HK-2 (cell line): ENCODE measurements around the gene HS3ST4.

Experiments
- DNase-seq: peaks from one replicate; pipeline ENCODE4 v3.0.0-alpha.2; 2018; ENCODE audit not compliant: unreplicated experiment

Gene HS3ST4

DNA sequence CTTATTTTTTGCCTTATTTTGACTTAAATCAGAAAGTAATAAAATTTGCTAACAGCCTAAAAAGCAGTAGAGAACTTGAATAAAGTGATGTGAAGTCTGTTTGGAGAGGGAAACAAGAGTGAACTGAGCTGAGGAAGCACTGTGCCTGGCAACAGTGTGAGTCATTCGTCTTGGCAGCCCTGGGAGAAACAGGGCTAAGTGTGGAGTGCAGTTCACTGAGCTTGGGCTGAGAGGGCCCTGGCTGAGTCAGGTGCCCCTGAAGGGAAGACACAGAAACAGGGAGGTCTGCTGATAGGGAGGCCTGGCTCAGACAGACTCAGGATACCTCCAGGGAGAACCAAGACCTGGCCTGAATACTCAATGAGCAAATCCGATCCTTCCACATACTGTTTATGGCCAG, 132.1 kb downstream of the HS3ST4 start:
- DNase-seq: no peak

DNA sequence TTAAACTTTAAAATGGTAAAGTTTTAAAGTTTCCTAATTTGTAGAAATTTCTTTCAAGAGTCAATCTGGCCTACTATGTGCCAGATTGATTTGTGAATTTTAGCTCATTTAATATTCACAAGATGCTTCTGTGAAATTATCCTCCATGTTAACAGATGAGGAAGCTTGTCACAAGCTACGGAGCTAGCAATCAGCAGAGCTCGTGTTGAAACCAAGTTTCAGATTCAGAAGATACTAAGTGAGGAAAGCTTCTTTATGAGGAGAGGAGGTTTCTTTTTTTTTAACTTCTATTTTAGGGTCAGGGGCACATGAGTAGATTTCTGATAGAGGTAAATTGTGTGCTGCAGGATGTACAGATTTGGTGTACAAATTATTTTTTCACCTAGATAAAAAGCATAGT, 135.9 kb downstream of the HS3ST4 start:
- no peak for DNase-seq

DNA sequence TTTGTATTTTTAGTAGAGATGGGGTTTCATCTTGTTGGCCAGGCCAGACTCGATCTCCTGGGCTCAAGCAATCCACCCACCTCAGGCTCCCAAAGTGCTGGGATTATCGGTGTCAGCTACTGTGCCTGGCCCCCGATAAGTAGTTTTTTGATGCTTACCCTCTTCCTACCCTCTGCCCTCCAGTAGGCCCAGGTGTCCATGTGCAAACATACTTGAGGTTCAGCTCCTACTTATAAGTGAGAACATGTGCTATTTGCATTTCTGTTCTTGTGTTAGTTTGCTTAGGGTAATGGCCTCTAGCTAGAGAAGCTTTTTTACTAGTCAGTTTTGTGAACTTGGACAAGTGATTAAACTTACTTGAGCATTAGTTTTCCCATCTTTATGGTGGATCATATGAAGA, 136.8 kb downstream of the HS3ST4 start:
- no peak for DNase-seq

DNA sequence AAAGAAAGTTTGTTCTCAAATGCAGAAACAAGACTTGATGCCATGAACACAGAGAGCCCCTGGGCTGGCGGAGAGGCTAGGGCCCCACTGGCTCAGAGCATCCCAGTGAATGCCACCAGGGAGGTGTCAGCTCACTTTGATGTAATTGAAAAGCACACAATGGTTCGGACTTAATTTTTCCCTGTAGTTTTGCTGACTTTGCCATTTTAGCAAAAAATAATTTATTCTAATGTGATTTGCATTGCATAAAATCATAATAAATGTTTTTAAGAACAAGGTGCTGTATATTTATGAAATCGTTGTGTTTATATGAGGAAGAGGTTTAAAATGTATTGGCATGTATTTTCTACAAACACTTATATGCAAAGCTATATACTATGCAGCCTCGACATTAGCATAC, 140.5 kb downstream of the HS3ST4 start:
- DNase-seq: no peak

DNA sequence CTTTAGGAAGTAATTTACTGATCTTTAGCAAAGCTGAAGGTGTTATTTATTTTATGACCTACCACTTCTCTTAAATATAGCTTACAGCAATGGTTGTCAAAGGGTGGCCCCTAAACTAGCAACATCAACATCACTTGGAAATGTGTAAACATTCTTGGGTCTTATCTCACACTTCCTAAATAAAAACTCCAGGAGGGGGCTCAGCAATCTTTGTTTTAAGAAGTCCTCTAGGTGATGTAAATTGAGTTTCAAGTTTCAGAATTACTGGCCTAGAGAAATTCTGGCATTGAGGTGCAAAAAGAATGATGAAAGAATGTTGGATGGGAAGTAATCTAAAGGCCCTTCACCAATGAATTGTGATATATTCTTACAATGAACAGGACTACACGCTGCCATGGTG, 142.3 kb downstream of the HS3ST4 start:
- no peak for DNase-seq

DNA sequence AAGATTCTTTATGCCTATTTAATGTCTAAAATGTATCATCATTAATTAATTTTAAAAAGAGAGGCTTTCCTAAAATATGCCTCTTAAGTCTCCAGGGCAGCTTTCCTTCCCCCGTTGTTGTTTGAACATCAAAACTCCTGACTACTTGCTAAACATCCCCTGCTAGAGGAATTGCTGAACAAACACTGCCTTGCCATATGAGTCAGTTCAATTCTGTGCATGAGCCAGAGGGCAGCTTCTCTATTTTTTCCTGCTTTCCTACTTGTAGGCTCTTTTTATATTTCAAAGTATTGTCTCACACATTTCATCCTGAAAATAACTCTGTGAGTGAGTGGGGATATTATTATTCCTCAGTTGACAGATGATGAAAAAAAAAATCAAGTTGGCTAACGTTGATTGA, 143.4 kb downstream of the HS3ST4 start:
- DNase-seq: no peak

DNA sequence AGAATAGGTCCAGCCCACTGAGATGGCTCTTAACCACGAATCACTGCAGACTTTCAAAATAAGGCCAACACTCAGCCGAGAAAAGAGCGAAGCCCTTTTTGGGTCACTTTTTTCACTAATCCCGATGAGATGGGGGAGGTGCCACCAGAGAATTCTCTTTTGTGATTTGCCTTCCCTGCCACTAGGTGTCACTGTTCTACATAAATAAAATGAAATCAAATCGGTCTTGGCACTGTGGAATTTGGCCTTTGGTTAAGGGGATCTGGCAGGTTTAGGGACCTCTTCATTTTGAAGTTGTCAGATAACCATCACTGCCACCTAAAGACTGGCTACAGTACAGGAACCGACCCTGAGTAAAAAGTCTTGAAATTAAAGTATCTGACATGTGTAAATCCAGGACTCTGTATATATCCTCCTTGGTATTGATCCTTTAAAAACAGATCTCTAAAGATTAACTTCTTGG, 147.0 kb downstream of the HS3ST4 start:
- DNase-seq: peak; percentile 8

DNA sequence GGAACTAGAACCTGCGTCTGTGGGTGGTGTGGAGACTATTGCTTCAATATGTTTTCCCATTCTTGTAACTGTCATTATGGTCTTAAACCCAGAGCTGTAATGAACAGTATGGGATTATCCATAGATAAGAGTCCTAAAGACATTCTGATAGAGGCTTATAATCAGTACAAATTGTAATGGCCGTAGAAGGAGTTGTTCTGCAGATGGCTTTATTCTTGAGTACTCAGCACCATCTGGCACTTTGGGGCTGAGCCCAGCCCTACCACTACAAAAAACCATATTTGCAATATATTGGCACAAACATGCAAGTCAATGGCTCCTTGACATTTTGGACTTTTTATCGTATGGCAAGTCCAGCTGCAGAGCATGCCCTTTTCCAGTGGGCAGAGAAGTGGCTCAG, 150.0 kb downstream of the HS3ST4 start:
- DNase-seq: no peak

DNA sequence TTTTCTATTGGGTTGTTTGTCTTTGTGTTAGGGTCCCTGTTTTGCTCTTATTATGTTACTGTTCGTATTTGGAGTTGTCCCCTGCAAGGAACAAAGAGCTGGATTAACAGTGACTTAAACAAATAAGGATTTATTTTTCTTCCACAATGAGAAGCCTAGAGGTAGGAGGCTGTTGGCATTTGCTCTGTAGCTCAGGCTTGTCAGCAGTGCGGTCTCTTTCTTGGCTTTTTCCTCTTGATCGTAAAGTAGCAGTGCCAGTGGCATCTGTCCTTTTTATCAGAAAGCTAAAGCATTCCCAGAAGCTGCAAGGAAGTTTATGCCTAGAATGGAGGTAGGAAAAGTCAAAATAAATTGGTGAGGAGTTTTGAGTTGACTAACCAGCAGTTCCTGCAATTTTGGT, 154.1 kb downstream of the HS3ST4 start:
- DNase-seq: no peak

DNA sequence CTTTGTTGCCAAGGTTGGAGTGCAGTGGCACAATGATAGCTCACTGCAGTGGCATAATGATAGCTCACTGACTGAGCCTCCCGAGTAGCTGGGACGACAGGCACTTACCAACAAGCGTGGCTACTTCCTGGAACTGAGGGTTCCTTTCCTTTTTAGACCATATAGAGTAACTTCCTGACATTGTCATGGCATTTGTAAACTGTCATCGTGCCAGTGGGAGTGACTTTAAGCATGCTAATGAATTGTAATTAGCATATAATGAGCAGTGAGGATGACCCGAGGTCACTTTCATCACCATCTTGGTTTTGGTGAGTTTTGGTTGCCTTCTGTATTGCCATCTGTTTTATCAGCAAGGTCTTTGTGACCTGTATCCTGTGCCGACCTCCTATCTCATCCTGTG, 162.4 kb downstream of the HS3ST4 start:
- no peak for DNase-seq

DNA sequence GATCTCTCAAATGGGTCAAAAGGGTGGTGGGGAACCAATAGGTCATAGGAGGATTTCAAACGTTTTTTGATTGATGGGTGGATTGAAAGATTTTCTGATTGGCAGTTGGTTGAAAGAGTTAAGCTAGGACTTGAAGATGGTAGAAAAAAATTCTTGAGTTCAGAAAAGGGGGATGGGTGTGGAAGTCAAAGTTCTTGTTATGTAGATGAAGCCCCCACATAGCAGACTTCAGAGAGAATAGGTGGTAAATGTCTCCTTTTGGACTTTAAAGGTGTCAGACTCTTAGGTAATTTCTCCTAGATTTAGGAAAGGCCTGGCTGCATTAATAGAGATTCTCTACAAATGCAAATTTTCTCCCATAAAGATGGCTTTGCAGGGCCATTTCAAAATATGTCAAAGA, 163.3 kb downstream of the HS3ST4 start:
- no peak for DNase-seq

DNA sequence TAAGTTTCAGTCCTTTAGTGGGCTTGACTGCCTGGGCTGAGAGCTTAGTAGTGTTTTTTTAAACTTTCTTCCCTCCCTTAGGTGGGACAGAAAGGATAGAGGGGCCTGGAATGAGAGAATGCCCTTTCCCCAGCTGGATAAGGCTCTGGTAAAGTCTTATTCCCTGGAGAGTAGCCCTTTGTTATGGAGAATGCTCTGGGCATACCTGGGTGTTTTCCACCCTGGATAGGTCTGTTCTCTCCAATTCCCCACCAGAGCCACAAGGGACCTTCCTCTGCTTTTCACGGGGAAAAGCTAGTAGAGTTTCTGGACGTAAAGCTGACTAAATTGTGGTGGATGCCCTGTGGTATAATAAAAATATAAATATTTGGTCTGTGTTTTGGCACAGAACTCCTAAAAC, 164.1 kb downstream of the HS3ST4 start:
- no peak for DNase-seq

DNA sequence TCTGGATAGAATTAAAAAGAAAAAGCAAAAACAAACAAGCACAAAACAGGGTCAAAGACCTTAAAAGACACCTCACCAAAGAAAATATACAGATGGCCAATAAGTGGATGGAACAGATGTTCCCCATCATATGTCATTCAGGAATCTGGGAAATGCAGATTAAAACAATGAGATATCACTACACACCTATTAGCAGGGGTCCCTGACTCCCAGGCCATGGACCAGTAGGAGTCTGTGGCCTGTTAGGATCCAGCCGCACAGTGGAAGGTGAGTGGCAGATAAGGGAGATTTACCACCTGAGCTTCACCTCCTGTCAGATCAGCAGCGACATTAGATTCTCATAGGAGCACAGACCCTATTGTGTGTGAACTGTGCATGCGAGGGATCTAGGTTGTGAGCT, 167.9 kb downstream of the HS3ST4 start:
- no peak for DNase-seq

DNA sequence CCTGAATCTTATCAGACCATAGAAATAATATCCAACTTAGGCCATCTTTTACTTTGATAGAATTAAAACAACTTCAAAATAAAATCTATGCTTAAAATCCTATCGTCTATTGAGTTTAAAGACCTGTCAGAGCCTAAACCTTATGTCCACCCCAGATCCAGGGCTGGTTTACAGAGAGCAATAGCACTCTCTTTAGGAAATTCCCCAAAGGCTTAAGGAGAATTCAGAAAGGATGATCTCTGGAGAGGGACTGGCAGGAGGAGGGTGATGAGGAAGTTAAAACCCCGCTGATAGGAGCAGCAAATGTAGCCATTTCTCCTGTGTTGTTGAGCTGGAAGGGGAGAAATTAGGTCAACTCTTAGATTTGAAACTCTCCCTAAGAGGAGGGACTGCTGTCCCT, 175.3 kb downstream of the HS3ST4 start:
- no peak for DNase-seq

DNA sequence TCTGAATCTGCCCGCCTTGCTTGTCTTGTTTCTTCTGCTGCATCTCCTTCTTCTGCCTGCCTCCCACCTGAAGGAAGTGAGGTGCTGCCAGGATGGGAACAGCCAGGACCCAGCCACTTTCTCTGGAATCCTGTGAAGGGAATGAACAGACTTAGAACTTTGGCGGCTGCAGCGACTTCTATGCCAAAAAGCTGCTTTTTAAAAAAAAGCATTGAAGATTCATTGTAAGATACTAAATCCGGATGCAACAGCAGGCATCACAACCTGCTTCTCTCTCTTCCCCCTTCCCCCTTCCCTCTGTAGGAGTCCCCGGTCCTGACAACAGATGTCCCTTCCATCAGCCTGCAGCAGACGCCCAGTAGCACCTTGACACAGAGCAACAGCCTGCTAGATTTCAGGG, 176.3 kb downstream of the HS3ST4 start:
- DNase-seq: no peak

DNA sequence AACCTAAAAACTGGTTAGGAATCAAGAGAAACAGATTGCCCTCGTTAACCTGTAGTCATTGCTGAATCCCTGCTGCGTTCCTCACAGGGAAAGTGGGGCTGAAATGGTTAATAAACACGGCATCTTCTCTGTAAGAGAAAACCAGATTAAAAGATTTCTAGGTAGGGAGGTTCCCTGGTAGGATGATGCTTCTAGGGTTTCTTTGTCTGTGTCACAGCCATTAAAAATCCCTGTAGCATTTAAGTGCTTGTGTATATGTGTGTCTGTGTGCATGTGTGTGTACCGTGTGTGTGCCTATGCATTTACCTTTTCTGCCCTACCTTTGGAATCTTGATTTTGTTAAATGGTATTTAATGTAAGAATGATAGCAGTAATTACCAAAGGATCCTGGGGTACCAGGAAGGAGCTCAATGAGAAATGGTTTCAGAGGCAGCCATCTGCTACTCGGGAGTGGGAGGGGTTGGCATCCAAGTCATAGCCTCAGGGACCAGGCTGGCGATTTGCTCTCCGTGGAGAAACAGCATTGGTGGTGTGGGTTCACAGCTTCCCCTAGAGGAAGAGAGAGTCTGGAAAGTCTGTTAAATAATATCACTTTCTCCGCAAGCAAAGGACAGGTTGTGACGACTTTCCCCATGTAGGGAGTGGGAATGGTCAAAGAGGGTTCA, 177.1 kb downstream of the HS3ST4 start:
- DNase-seq: no peak

DNA sequence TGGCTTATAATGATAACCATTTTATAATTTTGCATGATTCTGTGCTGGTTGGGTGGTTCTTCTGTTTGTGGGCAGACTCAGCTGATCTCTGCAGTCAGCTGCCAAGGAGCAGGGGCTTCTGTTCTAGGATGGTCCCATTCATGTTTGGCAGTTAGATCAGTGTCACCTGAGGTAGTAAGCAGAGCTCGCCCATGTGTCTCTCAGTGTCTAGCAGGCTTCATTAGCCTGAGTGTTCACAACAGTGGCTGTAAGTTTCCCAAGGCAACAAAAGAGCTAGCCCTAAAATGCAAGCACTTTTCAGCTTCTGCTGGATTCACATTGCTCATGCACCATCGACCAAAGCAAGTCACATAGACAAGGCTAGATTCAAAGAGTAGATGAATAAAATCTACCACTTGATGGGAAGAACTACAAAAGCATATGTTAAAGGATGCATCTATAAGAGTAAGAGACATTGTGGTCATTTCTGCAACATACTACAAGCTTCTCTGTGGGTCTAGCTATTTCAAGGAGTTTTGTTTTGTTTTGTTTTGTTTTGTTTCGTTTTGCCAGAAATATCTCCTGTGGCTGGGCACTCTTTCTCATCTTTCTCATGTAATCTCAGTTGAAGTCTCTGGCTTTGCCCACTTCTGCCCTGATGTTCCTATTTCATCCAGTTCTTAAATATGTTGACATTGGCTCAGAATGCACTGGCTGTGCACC, 180.8 kb downstream of the HS3ST4 start:
- DNase-seq: no peak

DNA sequence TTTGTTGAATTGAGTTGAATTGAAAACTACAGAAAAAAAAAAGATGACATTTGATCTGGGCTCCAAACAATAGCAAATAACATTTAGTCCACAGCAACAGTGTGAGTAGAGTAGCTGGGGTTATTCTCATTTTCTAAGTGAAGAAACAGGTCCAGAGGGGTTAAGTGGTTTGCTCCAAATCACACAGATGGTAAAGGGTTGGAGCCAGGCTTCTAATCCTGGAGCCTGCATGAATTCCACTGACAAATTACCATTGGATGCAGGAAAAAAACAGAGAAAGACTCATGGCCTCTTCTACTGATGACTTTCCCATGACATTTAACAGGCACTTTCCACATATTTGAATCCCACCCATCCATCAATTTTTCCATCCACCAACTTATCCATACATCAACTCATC, 182.4 kb downstream of the HS3ST4 start:
- DNase-seq: no peak

DNA sequence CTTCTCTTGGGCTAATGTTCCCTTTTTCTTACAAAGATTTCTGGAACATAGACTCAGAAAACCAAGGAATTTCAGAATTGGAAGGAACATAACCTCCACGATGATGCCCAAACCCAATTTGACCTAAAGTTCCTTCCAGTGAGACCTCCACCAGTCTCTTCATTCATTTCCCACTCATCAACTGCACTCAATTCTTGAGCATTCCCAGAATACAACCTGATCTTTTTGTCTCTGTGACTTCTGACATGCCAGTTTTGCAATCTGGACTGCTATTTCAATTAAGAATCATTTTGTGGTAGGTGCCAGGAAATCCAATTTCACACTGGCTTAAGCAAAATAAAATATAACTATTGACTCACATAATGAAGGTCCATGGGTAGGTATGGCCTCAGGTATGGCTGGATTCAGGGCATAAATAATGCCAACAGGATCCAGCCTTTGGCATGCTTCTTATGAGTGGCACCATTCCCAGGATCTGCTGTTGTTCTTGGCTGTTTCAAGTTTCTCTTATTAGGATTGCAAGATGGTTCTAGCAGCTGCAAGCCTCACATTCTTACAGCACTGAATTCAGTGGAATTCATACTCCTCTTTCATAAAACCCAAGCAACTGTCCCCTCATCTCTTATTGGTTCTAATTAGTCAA, 184.3 kb downstream of the HS3ST4 start:
- no peak for DNase-seq

DNA sequence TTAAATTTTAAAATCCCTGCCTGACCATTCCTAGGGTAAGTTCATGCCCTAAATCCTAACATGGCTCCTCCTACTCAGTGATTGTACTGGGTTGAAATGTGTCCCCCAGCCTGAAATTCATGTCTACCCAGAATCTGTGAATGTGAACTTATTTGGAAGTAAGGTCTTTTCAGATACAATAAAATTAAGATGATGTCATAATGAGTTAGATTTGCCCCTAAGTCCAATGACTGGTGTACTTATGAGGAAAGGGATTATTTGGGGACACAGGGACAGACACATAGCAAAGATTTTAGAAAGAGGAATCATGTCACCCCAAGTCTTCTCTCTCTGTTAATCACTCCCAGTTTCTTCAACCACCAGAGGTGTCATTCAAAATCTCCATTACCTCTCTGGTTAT, 185.3 kb downstream of the HS3ST4 start:
- no peak for DNase-seq

DNA sequence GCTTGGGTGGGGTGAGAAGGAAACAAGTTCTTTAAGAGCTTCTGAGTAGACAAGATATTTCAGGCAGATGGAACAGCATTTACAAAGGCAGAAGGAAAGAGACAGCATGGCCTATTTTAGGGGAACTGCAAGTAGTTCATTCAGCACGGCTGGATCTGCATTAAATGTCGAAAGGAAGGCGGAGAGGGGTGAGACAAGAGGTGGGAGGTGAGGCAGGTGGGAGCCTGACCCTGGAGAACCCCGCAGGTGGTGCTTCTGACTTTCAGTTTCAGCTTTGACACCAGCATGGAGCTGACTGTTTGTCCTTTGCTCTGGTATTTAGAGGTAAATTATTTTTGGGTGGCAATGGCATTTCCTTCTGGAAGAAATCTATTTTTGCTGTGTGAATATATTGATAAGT, 194.8 kb downstream of the HS3ST4 start:
- no peak for DNase-seq

DNA sequence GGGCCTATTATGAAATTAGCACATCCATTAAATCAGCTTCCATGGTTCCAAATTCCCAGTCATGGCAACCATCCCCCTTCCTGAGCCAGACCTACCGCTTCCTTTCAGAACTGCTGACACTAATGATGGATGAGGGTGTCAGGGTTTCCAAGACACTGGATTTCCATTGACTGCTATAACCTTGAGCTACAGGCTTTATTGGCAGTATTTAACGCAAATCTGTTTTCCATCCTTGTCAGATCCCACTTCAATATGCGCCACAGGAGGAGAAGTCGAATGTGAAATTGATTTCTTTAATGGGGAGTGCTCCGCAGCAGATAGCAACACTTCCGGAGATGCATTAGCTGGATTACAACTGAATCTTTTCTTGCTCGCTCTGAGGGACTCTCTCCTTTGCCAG, 197.1 kb downstream of the HS3ST4 start:
- no peak for DNase-seq

DNA sequence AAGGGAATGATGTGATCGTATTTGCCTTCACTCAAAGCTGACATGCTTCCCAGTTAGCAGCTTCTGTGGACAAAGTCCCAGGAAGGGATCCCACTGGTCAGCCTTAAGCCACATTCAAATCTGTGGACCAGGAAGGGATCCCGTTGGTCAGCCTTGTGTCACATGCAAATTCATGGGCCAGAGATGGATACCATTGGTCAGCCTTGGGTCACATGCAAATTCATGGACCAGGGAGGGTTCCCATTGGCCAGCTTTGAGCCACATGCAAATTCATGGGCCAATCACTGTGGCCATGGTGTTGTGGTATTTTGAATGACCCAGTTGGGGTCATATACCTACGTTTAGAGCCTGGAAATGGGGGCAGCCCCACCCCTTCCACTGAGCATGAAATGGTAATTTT, 201.6 kb downstream of the HS3ST4 start:
- DNase-seq: no peak
